Stimulated activated CD8-positive, alpha-beta memory T cell treated with anti-CD3 and anti-CD28 coated beads, Interleukin-7, amount 100 ng/mL, for 48 hours (primary cell): ENCODE data around the gene MAPK7.
A peak's percentile ranks its signal among the peaks of the same experiment; 100 is the strongest.

Experiments used
- DNase-seq, 2 donors: peaks; one replicate each; pipeline ENCODE4 v3.0.0-alpha.2; 2020; ENCODE audit warnings: low read depth in 1 of 2; ENCODE audit errors: extremely low read depth in 1 of 2

The MAPK7 gene

DNA sequence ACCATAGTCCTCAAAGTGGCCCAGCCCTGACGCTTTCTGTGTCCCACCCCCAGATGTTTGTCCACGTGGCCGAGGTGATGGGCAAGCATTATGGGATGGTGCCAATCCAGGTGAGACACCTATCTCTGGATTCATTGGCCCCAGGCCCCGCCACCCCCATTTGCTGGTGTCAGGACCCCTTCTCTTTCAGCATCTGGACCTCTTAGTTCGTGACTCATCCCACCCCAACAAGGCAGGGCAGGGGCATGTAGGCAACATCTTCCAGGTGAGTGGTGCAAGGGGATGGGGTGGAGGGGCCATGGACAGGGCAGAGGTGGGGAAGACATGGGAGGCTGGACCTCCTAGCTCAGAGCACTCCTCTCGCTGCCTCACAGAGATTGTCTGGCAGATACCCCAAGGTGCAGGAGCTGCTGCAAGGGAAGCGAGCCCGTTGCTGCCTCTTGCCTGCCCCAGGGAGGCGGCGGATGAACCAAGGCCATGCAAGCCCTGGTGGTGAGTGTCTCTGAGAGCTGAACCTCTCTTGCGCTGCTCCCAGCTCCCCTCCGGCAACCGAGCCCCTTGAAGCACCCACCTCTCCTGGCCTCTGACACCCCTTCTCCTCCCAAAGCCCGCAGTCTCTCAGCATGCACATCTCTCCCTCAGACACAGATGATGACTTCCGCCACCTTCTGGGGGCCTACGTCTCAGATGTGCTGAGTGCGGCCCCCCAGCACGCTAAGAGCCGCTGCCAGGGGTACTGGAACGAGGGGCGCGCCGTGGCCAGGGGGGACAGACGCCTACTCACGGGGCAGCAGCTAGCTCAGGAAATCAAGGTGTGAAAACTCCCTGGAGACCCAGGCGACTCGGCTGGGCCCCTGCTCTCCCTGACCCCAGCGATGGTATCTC is 36.3 kb downstream of the MAPK7 start:
- DNase-seq: no peak

- no peak for DNase-seq
Observed at GRCh38 chr17:19415311-19415710, 37.0 kb downstream of the MAPK7 start.

DNA sequence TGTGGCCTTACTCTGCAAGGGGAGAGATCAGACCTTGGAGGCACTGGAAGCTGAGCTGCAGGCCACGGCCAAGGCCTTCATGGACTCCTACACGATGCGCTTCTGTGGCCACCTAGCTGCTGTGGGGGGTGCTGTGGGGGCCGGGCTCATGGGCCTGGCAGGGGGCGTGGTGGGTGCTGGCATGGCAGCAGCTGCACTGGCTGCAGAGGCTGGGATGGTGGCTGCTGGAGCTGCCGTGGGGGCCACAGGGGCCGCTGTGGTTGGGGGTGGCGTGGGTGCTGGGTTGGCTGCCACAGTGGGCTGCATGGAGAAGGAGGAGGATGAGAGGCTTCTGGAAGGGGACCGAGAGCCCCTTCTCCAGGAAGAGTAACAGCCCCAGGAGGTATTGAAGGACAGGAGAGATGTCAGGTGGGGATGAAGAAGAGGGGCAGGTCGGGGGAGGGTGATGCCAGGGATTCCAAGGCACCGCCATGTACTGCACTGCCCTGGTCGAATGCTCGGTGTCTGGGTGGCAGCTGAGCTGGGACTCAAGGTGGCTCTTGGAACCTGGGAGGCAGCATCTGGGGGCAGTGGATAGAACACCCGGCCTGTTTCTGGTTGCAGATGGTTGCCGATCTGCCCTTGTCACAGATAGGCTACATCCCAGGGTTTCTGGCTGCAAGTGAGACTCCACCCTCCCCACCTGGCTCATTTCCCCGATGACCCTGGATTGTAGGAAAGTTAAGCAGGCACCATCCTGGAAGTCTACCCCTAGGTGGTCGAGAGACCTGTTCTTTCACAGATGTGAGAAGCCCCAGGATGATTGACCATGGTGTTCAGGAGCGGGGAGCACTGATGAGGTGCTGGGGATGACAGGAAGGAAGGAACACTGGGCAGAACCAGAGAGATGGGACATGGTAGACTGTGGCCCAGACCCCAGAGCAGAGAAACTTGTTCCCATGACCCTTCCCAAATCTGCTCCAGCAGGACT is 37.8 kb downstream of the MAPK7 start:
- no peak for DNase-seq

DNA sequence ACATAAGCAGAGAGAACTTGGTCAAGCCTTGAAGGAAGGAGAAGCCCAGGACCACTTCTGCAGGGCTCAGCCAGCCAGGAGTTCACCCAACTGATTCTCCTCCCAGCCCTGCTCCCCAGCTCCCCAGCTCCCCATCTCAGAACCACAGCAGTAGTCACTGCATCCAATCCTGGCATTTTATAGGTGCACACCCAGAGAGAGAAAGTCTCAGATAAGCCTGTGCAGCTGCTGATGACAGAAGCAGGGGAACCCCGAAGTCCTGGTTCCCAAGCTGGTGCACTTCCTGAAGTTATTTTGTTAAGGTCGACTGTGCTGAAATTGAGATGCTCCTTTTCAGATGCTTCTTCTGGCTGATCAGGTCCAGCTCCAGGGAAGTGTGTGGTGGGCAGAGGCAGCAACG is 39.3 kb downstream of the MAPK7 start:
- DNase-seq: no peak

DNA sequence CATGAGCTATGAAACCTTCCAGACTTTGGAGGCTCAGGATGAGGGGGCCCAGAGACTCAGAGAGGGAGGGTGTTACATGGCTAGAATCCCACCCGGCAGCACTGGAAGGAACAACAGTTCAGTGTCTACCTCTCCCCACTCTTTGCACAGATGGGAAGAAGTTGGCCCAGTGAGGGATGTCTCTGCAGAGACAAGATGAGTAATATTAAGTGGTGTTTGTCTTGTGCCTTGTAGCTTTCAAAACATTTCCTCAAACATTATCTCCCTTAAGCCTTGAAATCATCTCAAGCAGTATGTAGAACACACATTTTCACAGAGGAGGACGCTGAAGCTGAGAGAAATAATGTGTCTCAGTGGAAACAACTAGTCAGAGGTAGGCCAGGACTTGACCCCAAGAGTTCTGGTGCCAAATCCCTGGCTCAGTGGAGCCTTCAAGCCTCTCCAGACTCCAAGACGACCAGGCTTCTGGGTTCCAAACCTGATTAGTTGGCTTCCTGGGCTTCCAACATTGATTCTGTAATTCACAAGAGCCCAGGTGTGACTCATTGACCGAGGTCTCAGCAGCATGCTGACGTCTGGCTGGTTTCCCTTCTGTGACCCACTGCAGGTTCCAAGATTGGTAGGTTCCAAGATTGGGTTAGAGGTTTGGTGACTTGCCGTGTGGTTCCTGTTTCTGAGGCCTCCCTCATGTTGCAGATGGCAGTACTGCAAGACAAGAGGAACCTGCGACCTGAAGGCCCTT is 40.1 kb downstream of the MAPK7 start:
- DNase-seq: peak in 1 of 2 donors; percentile 33

DNA sequence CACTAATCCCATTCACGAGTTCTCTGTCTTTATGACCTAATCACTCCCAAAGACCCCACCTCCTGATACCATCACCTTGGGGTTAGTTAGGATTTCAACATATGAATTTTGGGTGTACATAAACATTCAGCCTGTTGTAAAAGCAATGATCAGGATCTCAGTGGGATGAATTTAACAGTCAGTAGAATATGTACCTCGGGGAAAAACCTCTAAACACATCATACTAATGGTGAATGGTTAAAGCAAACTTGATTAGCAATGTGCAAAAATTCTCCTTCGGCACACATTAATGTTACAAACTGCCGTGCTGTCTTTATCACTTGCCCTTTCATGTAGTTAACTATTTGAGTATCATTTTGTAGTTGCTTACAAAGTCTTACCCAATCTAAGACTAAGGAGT is 42.9 kb downstream of the MAPK7 start:
- no peak for DNase-seq

- DNase-seq: no peak
Observed at GRCh38 chr17:19421926-19422325, 43.6 kb downstream of the MAPK7 start.

- no peak for DNase-seq
Observed at GRCh38 chr17:19424934-19425868, 46.9 kb downstream of the MAPK7 start.

GRCh38 chr17:19426631-19427030 is 48.3 kb downstream of the MAPK7 start:
- DNase-seq: no peak

DNA sequence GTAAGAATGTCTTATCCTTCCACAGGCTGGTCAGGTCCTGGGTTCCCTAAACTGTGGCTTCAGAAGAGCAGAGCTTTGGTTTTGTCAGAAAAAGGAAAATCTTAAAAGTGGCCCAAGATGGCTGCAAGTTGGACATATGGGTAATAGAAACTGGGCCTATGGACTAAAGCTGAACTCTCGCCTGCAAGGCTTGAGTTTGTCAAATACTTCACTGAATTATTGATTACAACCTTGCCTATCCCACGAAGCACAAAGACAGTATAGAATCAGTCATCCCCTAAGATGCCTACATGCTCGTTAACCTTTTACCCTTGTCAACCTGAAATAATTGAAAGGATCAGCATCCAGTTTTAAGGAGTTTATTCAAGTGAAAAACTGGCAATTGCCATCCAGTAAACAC is 53.4 kb downstream of the MAPK7 start:
- DNase-seq: no peak
